GM19372 (cell line): Measurements from ENCODE around the gene KLHDC1.
"Not testable (repeated sequence)": the region's sequence is repeated elsewhere in the genome, so short reads cannot be mapped to it uniquely, and the experiment has no call there.

Source experiments
- ATAC-seq: cut with Tn5 transposase; IDR thresholded peaks from one replicate; pipeline ENCODE4 v1.9.1; 2021; ENCODE audit warnings: mild to moderate bottlenecking, low read depth, moderate library complexity; ENCODE audit not compliant: unreplicated experiment

Gene KLHDC1

GRCh38 chr14:49692811-49693734, at the start of gene KLHDC1:
Gene KLHDC1, plus strand, starts transcription at chr14:49693120. Its CDS starts 75 bp downstream, at chr14:49693195.
- ATAC-seq, result peak; percentile 52

GRCh38 chr14:49653508-49653907, 39.4 kb upstream of the KLHDC1 start:
- ATAC-seq, result no peak

DNA sequence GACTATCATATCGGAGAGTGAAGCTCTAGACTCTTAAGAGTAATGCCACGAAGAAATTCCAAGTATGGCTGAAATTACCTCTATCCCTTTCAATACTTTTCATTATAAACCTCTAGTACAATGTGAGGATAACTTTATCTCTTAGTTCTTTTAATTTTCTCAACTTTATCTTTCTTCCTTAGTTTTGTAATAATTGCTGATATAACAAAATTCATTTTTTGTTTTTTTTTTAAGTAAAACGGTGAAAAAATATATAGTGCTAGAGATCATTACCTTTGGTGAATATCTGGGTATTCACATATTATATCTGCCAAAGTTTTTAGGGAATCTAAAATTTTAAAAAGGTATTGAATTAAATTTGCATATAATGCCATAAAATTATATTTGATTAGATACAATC, 38.4 kb upstream of the KLHDC1 start:
- no peak for ATAC-seq

- not testable (repeated sequence) for ATAC-seq
These were observed 35.4 kb upstream of the KLHDC1 start for GRCh38 chr14:49657500-49657899.

- ATAC-seq, result no peak
These were observed 33.1 kb upstream of the KLHDC1 start for GRCh38 chr14:49659526-49660455.

DNA sequence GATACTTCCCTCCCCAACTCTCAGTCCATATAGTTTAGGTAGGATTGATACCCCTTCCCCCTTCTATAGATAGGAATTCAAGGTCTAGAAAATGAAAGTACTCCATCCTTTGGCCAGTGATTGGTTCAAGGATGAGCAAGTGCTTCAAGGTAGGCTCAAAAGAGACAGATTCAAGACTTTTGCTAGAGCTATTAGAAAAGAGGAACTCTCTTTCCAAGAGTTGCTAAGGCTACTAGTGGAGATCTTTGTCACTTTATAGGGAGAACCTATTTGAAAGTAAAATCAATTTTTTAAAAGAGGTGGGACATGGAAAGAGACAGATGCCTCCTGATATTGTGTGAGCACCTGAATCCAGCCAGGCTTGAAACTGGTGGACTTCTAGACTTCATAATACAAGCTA, 22.4 kb upstream of the KLHDC1 start:
- no peak for ATAC-seq

- no peak for ATAC-seq
These were observed 19.3 kb upstream of the KLHDC1 start for GRCh38 chr14:49673586-49673985.

- ATAC-seq, result no peak
These were observed 15.3 kb upstream of the KLHDC1 start for GRCh38 chr14:49677643-49678042.

DNA sequence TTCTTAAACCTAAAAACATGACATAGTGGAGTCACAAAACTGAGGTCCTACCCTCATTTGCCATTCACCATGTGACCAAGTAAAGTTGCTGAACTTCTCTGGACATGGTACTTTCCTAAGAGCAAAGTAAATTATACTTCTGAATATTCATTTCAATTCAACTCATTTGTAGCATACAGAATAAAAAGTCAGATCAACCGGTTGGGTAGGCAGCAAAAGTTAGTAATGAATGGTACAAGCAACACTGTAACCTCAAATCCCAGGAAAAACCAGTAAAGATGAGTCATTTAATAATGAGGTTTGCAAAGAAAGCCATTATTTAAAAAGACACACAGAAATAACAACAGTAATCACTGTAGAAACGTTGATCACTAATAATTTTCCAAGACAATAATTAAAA, 13.6 kb upstream of the KLHDC1 start:
- no peak for ATAC-seq

DNA sequence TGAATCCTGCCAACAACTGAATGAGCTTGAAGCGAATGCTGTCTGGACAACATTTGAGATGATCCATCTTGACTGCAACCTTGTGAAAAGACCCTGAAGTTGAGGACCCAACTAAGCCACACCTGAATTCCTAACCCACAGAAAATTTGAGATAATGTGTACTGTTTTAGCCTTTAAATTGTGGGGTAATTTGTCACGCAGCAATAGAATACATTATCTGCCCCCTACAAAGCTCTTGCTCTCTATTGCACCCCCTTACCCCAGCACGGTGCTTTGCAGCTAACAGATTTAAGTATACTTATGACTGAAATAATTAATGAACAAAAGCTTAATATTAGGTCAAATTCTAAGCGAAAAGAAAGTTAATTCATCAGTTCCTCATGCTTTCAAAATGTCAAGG, 6.5 kb upstream of the KLHDC1 start:
- ATAC-seq, result no peak

GRCh38 chr14:49687942-49688700, 4.8 kb upstream of the KLHDC1 start, which contains the start of gene POLE2:
Gene POLE2, minus strand, starts transcription at chr14:49688214. Its CDS starts 11 bp downstream, at chr14:49688203.
- ATAC-seq, result peak; percentile 72

GRCh38 chr14:49688701-49689030, 4.3 kb upstream of the KLHDC1 start:
- no peak for ATAC-seq

- no peak for ATAC-seq
These were observed 1.9 kb upstream of the KLHDC1 start for GRCh38 chr14:49691031-49691430.

GRCh38 chr14:49692193-49692757, 645 bp upstream of the KLHDC1 start:
- no peak for ATAC-seq

GRCh38 chr14:49693735-49694124, 810 bp downstream of the KLHDC1 start:
- ATAC-seq, result not testable (repeated sequence)

DNA sequence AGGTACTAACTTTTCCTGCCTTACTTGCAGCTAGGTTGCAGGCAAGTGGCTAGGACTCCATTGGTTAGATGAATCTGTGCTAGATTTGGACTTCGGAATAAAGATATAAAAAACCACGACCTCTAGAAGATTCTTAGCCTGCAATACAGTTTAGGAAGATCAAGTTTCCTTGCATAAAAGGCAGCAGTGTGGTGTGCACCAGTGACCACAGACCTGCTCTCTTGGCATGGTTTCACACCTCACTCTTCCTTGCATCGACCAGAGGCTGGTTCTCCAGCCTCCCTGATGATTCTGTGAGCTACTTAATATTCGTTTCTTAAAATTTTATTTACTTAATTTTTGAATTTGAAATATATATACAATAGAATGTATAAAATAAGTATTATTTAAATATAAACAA, 9.8 kb downstream of the KLHDC1 start:
- no peak for ATAC-seq

DNA sequence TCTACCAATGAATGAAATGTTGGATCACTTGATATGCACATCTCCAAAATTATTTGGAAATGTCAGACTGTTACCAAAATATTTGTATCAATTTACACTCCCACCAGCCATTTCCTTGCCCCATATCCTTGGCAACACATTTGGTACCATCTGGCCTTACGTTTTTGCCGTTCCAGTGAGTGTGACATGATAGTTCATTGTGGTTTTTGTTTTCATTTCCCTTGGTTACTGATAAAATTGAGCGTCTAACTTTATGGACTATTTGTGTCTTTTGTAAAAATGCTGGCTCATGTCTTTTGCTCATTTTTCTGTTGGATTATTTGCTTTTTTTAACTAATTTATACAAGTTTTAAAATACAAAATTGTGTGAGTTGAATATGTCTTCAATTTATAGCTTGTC, 11.0 kb downstream of the KLHDC1 start:
- no peak for ATAC-seq

- not testable (repeated sequence) for ATAC-seq
These were observed 11.6 kb downstream of the KLHDC1 start for GRCh38 chr14:49704471-49704870.

GRCh38 chr14:49710993-49711392, 18.1 kb downstream of the KLHDC1 start:
- not testable (repeated sequence) for ATAC-seq

- no peak for ATAC-seq
These were observed 27.8 kb downstream of the KLHDC1 start for GRCh38 chr14:49720744-49721143.
